Measurements from ENCODE around the gene AP5S1. TPM values are rescaled to one million over a fixed set of nuclear protein-coding genes. Genes with fewer than 3 reads are reported as not detected.

Gene AP5S1
- total and polyA plus RNA-seq, 9 of the 15 experiments (the other 6 are each of a cell fraction or from before 2014, with no cell fraction given), result 2.6 to 8.8 (median 4.4) TPM

GRCh38 chr20:3846740-3847428 lies 26.5 kb downstream of the AP5S1 start, which contains the start of gene MAVS (continued):
- TF ChIP-seq HCFC1 (IDR thresholded peaks at IDR 0.05; ENCODE audit: low read depth, low read length) (no peak), TAF1 (IDR thresholded peaks at IDR 0.05; ENCODE audit: control insufficient read depth, extremely low read depth, insufficient read depth, low read length, severe bottlenecking) (peak; percentile 68), DDX20 (tag; IDR thresholded peaks at IDR 0.05; ENCODE audit: low read depth) (no peak), BRD9 (IDR thresholded peaks at IDR 0.05; ENCODE audit: low read depth, partially characterized antibody) (no peak), FUS (optimal IDR thresholded peaks at IDR 0.05; ENCODE audit: low read depth, low read length) (no peak), POLR2G (IDR thresholded peaks at IDR 0.05; ENCODE audit: low read depth, low read length) (peak; percentile 93), BCOR (IDR thresholded peaks at IDR 0.05) (no peak), ASH1L (IDR thresholded peaks at IDR 0.05; ENCODE audit: borderline replicate concordance, low read depth, partially characterized antibody) (no peak), LEF1 (IDR thresholded peaks at IDR 0.05) (no peak), SMARCC2 (IDR thresholded peaks at IDR 0.05; ENCODE audit: low read depth) (no peak), FOSL1 (tag; conservative IDR thresholded peaks at IDR 0.05) (no peak), ELF2 (CRISPR knock-in tag; IDR thresholded peaks at IDR 0.05) (no peak), PATZ1 (CRISPR knock-in tag; IDR thresholded peaks at IDR 0.05; ENCODE audit: borderline replicate concordance) (no peak), BRF2 (IDR thresholded peaks at IDR 0.05; ENCODE audit: borderline replicate concordance, insufficient read depth, insufficient read length) (no peak), ZNF644 (tag; IDR thresholded peaks at IDR 0.05; ENCODE audit: low read depth) (no peak), RBM17 (IDR thresholded peaks at IDR 0.05; ENCODE audit: borderline replicate concordance, low read depth, low read length) (no peak), NFE2L1 (tag; IDR thresholded peaks at IDR 0.05; ENCODE audit: borderline replicate concordance, low read depth) (no peak), HNRNPH1 (optimal IDR thresholded peaks at IDR 0.05; ENCODE audit: low read depth, low read length) (no peak), ZNF507 (tag; conservative IDR thresholded peaks at IDR 0.05) (no peak), EP400 (IDR thresholded peaks at IDR 0.05) (peak; percentile 80), MNT (conservative IDR thresholded peaks at IDR 0.05) (peak; percentile 56 to 83), ZNF347 (CRISPR knock-in tag; IDR thresholded peaks at IDR 0.05; ENCODE audit: low read depth) (no peak), ZBTB9 (CRISPR knock-in tag; IDR thresholded peaks at IDR 0.05) (no peak)

All from K562 (cell line).